NT2/D1 (cell line): Measurements from ENCODE around the gene RBM39.

ENCODE experiments used
- SUZ12 ChIP-seq: IDR thresholded peaks from 2 replicates; pipeline ENCODE4 v1.6.1; 2011; ENCODE audit not compliant: insufficient read length, insufficient read depth; ENCODE audit errors: extremely low read depth
- YY1 ChIP-seq: IDR thresholded peaks from 2 replicates; pipeline ENCODE4 v1.6.1; 2011; ENCODE audit not compliant: insufficient read length, insufficient read depth
- ZNF274 ChIP-seq: IDR thresholded peaks from 2 replicates; pipeline ENCODE4 v1.6.1; 2011; ENCODE audit warnings: mild to moderate bottlenecking, low read depth, low read length

DNA sequence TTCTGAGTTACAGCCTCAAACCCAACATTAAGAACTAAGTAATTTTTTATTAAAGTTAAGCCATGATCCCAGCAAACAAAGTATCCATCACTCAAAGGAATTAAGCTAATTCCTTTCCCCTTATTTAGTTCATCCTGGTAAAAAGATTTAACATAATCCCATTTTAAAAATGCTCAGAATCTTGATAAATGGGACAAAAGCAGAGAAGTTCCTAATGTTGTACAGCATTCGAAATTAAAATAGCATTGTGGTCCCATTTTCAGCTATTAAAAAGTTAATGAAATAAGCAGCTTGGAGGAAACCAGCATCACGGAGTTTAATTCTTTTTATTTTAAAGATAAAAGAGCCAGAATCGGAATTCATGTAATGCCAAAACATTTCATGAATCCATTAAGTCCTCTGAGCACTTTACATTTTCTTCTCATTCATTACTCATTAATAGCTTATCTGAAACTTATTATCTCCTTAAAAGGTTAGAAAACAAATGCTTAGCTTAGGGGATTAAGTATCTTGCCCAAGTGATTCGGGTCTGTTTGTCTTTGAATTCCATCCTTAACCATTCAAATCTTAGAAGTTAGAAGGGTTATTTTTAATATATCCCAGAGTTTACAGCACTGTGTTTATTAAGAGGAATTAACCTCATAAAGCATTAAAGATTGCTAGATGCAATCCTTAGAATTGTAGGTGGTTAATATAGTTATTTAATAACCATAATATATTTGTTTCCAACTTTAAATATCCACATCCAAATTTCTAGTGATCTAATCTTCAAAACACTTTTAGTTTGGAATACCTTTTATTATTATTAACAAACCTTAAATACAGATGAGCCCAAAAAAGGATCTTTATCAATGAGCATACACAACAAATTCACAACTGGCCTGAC lies 11.2 kb downstream of the RBM39 start:
- TF ChIP-seq YY1 (no peak), ZNF274 (no peak), SUZ12 (no peak)
